Fibroblast of the conjunctiva (primary cell): ENCODE data around the gene POLR2E.
"Not testable (repeated sequence)": the region's sequence is repeated elsewhere in the genome, so short reads cannot be mapped to it uniquely, and the experiment has no call there.

ENCODE experiments used
- DNase-seq: peaks from one replicate; pipeline ENCODE4 v3.0.0-alpha.2; 2010; ENCODE audit warnings: low read depth

POLR2E gene

DNA sequence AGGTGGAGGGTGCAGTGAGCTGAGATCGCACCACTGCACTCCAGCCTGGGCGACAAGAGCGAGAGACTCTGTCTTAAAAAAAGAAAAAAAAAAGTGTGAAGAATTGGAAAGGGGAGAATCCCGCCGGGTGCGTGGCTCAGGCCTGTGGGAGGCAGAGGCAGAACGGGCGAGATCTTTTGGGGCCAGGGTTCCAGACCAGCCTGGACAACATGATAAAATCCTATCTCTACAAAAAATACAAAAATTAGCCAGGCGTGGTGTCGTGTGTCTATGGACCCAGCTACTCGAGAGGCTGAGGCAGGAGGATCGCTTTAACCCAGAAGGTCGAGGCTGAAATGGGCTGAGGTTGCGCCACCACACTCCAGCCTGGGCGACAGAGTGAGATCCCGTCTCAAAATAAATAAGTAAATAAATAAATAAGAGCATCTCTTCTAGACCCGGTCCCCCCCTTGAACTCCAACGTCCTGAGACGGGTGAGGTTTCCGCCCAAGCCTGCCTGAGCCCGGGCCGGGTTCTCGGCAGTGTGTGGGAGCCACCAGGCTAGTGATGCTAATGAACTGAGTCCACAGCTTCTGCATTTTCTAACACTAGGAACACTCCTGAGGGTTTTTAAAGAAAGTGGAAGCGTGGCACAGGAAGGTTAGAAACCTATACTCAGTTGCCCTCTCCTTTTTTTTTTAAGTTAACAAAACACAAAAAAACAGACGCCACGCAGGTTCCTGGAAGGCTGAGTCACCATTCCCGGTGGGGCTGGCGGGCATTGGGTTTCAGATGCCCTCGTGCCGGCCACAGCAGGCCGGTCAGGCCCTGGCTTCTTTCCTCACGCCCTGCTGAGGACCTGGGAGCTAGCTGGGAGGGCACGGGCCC is 30.7 kb upstream of the POLR2E start:
- no peak for DNase-seq

DNA sequence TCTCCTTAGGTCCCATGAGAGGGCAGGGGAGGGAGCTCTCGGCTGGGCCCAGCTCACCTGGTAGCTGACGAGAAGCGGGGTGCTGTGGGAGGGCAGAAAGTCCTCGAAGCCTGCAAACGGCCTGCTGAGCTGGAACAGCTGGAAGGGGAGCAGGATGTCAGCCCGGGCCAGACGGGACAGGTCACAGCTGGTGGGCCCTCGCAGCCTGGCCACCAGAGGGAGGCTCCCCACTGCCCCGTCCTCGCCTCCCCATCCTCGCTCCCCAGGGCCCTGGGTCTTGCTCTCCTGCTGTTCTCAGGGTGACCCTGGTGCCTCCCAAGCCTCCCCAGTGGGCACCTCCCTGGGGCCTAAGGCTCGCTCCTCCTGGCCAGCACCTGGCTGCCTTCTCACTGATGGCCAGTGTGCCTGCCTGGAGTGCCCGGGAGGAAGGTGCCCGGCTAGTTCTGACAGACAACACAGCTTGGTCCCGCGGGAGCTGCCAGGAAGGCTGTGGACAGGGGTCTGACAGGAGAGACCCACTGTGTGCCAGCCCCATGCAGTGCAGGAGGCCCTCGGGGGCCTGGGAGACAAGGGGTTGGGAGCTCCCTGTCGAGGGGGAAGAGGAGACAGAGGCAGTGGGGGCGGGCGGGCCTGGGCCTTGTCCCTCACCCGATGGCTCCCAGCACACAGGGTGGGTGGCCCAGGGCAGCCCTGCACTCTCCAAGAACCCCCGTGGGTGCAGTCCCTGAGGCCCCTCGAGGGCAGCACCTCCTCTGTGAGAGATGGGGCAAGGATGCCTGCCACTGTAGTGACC is 28.9 kb upstream of the POLR2E start:
- DNase-seq = no peak

DNA sequence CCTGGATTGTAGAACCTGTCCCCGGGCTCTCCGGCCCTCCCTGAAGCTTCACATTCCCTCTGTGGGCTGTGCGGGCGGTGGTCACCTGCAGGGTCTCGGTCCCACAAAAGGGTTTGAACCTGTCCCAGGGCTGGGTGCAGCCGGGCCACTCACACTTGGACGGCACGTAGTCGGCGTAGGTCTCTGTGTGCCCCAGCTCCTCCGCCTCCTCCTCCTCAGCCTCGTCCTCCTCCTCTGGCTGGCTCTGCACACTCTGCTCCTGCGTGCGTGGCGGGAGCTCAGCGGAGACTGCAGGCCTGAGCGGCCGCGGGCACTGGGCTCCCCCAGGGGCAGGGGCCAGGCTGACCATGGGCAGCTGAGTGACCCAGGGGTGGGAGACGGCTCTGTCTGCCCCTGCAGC is 28.2 kb upstream of the POLR2E start:
- DNase-seq = no peak

DNA sequence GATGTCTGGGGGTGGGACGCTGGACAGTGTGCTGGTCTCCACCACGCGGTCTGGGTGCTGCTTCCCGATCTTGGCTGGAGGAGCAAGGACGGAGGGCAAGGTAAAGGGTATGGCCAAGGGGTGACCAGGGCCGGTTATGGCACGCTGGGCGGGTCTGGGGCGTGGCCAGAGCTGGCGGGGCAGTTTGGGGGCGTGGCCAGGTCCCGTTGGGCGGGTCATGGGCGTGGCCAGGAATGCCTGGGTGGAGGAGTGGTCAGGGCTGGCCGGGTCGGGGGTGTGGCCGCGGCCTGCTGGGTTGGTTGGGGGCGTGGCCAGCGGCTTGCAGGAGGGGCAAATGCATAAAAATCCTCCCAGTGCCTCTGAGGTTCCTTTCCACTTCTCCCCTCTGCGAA is 27.8 kb upstream of the POLR2E start:
- peak; percentile 64 for DNase-seq

DNA sequence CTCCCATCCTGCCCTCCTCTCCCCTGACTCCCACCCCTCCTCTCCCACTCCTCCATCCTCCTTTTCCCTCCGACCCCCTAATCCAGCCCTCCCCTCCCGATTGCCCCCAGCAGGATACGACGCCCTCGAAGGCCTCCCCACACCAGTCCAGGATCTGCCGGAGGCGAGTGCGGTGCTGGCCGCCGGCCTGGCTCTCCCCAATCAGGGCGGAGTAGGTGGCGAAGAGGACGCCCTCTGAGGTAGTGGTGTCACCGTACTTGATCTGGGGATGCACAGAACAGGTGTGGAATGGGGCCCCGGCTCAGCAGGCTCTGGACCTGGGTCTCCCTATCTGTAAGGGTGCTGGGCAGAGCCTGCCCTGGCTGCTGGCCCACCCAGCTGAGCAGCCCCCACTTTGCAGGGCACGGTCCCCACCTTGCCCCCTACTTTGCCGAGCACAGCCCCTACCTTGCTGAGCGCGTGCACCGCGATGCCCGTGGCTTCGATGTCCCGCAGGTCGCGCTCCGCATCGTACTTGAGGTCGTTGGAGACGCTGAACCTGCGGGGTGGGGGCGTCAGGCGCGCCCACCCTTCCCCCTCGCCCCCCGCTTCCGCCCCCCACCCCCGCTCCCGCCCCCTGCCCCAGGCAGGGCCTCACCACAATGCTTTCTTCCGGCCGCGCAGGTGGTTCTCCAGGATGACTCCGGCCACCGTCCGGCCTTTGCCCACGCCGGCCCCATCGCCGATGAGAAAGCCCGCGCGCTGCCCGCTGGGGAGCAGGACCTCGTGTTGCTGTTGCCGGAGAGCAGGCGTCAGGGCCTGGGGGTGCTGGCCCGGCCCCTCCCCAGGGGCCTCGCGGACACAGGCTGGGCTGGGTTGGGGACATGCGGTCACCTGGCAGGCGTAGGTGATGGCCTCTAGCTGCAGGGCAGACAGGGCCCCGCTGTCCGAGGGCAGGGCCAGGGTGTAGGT is 27.1 kb upstream of the POLR2E start:
- no peak for DNase-seq

DNA sequence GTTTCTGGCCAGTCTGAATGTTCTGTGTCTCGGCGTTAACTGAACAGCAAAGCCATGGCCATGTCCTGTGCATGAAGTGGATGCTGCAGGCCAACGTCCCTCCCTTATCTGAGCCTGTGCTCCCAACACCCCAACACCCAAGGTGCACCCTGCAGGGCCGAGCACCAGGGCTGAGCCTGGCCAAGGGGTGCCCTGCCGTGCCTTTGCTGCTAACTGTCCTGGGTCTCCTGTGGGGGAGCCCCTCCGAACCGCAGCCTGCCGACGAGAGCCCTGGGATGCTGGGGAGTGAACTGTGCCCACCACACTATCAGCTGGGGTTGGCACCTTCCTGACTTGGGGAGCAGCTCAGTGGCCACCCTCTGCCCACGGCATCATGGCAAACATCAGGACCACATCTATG is 26.2 kb upstream of the POLR2E start:
- DNase-seq = no peak

DNA sequence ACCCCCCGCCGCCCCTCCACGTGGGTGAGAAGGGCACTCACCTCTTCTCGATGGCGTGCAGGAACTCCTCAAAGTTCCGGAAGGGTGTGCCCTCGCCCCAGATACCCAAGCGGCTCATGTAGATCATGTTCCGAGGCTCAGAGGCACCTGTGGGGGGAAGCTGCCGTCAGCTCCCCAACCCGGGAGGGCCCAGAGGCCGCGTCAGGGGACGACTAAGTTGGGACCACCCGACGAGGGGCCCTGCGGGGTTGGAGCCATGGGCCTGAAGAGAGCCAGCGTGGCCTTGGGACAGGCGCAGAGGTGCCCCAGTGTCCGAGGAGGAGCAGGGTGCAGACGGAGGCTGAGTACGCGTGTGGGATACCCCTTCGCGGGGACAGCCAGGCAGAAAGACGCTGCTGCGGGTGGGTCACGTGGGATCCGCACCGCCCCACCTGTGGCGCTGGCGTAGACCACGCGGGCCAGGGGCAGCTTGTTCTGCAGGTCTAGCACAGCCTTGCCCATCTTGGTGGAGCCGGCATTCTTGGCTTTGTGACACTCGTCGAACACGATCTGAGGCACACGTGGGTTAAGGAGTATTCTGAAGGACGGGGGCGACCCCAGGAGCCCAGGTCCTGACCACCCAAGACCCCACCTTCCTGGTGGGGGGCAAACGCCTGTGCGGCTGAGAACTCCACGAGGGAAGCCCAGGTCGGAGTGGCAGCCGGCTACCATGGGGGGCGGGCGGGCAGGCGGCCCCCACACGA is 24.5 kb upstream of the POLR2E start:
- DNase-seq = no peak

DNA sequence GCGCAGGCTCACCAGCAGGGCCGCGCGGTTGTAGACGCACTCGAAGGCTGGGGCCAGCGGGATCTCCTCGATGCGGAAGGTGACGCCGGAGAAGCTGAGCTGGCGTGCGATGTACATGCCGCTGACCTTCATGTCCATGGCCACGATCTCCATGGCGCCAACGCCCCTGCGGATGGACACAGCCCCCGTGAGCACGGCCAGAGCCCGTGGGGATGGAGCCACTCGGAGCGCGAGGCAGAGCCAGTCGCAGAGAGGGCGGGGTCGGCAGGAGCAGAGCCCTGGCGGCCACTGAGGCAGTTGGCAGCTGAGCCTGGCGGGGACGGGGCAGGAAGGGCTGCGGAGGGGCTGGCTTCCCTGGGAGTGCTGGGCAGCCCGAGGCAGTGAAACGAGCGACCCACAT is 23.8 kb upstream of the POLR2E start:
- no peak for DNase-seq

DNA sequence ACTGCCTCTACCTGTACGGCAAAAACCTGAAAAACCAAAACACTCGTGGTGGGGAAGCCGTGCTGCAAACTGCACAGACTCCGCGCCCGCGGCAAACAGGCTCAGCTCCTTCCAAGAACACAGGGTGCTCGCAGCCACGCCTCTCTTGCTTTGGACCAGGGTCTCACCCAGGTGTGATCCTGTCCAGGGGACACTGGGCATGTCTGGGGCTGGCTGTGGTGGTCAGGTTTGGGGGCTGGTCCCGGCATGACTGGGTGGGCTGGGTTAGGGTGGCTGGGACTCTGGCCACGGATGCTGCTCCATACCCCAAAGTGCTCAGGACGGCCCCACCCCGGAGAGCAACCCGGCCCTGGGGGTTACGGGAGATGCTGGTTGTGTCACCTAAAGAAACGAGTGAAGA is 22.5 kb upstream of the POLR2E start:
- DNase-seq = no peak

DNA sequence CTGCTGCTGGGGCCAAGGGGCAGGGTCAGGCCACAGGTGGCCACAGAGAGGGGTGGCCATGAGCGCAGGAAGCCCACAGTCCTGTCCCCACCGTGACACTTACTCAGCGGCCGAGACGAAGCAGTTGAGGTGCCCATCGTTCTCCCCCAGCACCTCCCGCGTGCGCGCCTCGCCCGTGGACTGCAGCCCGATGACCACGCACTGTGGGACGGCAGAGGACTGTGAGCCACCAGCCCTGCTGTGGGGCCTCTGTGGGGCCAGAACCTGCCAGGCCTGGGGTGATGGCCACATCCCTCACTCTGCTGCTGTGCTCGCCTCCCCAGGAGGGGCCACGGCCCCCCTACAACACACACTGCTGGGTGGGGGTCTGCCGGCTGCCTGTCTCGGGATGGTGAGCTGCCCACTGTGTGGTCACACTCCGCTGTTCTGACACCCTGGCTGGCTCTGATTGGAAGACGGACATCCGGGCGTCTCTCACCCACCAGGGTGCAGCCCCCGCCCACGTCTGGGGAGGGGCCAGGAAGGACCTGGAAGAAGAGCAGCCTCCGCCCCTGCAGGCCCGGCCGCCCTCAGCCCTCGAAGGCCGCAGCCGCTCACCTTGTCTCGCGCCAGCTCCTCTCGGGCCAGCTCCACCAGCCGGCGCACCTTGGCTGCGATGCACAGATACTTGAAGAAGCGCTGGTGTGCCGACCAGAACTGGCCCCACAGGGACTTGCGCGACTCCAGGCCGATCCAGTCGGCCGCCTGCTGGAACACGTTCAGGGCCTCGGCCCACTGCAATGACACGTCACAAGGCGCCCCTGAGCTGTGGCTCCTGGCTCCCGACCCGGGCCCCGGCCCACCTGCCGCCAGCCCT is 21.8 kb upstream of the POLR2E start:
- no peak for DNase-seq

DNA sequence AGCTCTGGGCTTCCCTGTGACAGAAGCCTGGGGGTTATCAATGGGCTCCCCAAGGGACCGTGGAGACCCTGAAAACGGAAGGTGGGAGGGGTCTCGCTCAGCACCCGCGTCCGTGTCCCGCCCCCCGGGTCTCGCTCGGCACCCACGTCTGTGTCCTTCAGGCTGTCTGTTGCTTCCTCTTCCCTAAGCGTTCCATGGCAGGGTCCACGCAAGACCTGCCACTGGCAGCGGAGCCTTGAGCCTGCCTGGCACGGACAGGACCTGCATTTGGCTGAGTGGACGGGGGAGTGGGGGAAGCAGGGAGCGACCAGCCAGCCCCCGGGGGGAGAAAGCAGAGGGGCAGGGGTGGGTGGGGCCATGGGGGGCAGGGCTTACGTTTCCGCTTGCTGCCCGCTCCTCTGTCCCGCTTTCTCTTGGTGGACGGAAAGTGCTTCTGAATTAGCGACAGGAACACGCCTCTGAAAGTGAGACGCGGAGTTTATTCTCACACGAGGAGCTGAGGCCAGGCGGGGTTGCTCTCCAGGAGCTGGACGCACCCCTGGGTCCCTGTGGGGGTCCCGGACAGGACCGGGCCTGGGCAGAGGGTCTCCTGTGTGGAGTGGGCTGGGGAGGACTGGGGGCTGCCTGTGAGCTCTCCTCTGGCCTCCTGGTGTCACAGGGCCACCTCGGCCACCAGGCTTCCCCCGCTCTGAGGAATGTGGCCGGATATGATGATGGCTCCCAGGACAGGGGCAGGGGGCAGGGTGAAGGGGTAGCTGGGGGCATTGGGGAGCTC is 20.7 kb upstream of the POLR2E start:
- DNase-seq = no peak

DNA sequence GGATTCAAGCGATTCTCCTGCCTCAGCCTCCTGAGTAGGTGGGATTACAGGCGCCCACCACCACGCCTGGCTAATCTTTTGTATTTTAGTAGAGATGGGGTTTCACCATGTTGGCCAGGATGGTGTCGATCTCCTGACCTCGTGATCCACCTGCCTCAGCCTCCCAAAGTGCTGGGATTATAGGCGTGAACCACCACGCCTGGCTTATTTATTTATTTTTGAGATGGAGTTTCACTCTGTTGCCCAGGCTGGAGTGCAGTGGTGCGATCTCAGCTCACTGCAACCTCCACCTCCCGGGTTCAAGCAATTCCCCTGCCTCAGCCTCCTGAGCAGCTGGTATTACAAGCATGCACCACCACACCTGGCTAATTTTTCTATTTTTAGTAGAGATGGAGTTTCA is 19.6 kb upstream of the POLR2E start:
- not testable (repeated sequence) for DNase-seq

DNA sequence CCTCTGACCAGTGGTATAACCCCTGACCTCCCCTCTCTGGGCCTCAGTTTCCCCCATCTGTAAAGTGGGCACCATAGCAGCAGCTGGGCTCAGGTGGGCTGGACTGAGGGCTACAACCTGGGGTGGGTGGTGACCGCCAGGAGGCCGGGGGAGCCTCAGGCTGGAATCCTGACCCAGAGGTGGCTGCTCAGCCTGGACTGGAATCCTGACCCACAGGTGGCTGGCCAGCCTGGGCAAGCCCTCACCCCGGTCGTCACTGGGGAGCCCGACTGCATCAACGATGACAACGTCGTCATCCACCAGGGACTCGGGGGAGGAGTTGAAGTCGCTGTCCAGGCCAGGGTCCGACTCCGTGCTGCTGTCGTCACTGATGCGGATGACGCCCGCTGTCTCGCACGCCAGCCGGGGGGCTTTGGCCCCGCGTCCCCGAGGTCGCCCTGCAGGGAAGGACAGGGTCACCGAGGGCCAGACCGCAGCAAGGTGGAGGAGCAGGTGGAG is 18.9 kb upstream of the POLR2E start:
- DNase-seq = no peak

DNA sequence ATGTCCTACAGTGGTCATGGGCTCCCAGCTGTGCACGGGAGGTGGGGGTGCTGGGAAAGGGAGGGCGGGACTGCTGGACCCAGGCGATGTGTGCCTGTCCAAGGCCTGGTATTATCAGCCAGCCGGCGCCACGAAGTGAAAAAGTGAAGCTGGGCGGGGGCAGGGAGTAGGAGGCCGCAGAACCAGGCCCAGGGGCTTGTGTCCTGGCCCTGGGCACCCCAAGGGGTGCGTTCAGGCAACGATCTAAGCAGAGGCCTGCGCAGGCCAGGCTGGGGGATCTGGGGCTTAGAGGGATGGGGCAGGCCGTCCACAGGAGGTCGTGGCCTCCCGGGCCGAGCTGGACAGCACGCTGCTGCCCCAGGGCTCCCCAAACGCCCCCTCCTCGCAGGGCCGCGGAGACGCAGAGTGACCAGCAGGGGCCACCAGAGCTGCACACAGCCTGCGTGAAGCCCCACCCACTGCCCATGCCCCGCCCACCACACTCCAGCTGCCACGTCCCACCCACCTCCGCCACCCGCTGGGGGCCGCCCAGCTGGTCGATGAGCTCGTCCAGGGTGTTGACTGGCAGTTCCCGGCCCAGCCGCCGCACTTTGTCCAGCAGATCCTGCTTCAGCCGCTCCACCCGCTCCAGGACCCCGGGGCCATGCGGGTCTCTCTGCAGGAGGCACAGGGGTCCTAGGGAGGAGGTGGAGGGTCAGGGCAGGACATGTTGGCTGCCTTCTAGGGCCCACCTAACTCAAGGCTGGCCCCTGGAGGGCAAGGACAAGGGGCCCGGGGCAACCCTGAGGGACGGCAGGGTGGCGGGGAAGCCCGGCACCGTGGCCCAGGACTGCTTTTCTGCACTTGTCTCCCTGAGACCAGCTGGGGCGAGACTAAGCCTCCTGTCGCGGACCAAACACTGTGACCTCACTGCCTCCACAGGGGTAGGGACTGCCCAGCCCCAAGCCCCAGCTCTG is 18.1 kb upstream of the POLR2E start:
- peak; percentile 95 for DNase-seq

DNA sequence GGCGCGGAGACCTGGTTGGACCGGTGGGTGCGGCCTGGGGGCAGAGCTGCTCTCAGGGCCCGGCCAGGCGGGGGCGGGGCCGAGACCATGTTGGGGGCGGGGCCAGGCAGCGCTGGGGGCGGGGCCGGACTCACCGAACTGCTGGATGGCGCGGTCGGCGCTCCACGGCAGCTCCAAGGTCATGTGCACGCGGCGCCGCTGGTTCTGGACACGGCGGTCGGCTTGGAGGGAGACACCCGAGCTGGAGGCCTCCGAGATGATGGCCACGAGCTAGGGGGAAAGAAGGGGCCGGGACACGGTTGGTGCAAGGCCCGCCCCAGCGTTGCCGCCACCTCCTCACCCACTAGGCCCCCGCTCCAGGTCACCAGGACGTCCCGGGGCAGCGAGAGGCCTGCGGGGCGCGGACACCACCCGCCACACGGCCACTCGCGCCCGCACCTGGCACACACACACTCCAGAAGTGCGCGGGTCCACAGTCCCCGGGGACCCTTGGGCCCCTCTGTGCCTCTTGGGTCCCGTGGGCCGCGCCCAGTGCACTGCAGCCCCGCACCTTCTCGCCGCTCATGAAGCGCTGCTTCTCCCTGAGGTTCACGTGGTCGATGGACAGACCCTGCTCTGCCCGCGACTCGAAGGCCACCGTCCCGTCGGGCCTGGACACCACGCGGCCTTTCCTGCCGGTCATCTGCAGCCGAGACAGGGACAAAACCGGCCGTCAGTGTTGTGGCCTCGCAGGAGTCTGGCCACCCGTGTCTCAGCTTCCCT is 17.3 kb upstream of the POLR2E start:
- no peak for DNase-seq

DNA sequence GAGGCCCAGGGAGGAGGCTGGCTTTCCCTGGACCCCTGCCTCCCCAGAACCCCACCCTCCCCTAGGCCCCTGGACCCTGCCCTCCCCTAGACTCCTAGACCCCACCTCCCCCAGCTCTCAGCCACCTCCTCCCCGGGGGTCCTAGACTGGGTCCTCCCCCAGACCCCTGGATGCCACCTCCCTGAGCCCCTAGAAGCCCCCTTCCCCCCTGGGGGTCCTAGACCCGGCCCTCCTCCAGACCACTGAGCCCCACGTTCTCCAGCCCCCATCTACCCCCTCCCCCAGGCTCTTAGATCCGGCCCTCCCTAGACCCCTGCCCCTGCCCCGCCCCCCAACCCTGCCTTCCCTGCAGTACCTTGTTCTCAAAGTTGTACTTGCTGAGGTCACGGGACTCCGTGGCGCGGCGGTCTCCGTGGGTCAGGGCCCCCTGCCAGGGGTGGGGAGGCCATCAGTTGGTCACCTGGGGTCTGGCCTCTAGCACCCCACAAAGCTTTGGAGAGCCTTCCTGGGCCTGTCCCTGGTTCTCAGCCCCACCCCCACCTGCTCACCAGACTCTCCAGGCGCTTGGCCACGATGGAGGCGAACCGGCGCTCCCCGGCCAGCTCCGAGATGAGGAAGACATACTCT is 16.6 kb upstream of the POLR2E start:
- no peak for DNase-seq
